ENCODE data around the gene STUB1. TPM values are rescaled to one million over a fixed set of nuclear protein-coding genes. Genes with fewer than 3 reads are reported as not detected.

The STUB1 gene
- total and polyA plus RNA-seq, 10 of the 15 experiments (the other 5 are each of a cell fraction or from before 2014, with no cell fraction given), result 4.2 to 136 (median 67.1) TPM

GRCh38 chr16:674214-674881 is 5.9 kb upstream of the STUB1 start:
- intact Hi-C loops (cut with micrococcal nuclease; ENCODE audit: unreplicated experiment) (no loop called here), in situ Hi-C loops (cut with MboI) (no loop called here)
- 92% methylated on average over 22 of the region's 22 CpGs for WGBS (ENCODE audit: insufficient coverage, insufficient replicate concordance, low lambda C conversion rate, missing lambda C conversion rate)
- Histone ChIP-seq H3K9me3 (replicated peaks; ENCODE audit: control insufficient read depth, insufficient read depth, low read length) (no peaks in the 10 kb centered on the region), H4K20me1 (ENCODE audit: control insufficient read depth, insufficient read depth) (no peaks in the 10 kb centered on the region; the same call in 1 of the 2 replicates), H3K27ac (ENCODE audit: control insufficient read depth, insufficient read depth) (no peak overlapping the region), H2AFZ (ENCODE audit: control insufficient read depth, low read depth, low read length) (no peak overlapping the region), H3K4me3 (no peak overlapping the region), H3K4me2 (ENCODE audit: control insufficient read depth, insufficient read depth) (no peak overlapping the region), H3K9ac (ENCODE audit: control insufficient read depth, insufficient read depth, low read length) (no peak overlapping the region), H3K36me3 (ENCODE audit: control insufficient read depth in 2 of 2, insufficient read depth in 2 of 2, low read length in 1 of 2) (peaks cover 0 to 18% of the 10 kb centered on the region in 2 experiments; a peak in 3 of 4 replicates), H3K79me2 (ENCODE audit: control insufficient read depth, insufficient read depth, low read length) (peaks cover 2% of the 10 kb centered on the region; the same call in 1 of the 2 replicates), H3K27me3 (replicated peaks in 1 of 2; ENCODE audit: control insufficient read depth in 2 of 2, insufficient read depth in 2 of 2, low read length in 1 of 2) (no peaks in the 10 kb centered on the region), H3K4me1 (ENCODE audit: control insufficient read depth, insufficient read depth, low read length) (no peaks in the 10 kb centered on the region)
- FAIRE-seq, result no peak
- DNase-seq (ENCODE audit: low read depth, low spot score), result no peak
- CTCF ChIA-PET, result no interaction called here
- ATAC-seq, result no peak
- RAD21 ChIA-PET (ENCODE audit: unreplicated experiment), result no interaction called here
- TSS peak; percentile 43 for BruUV-seq (replicated peaks)
- POLR2A ChIA-PET, result no interaction called here
- no peak for TF ChIP-seq DPF2 (IDR thresholded peaks at IDR 0.05)
- no peak for TF ChIP-seq USF2 (IDR thresholded peaks at IDR 0.05; ENCODE audit: borderline replicate concordance, low read depth, low read length)
- no peak for TF ChIP-seq CBX3 (IDR thresholded peaks at IDR 0.05; ENCODE audit: borderline replicate concordance, low read depth)
- no peak for TF ChIP-seq POU2F2 (IDR thresholded peaks at IDR 0.05; ENCODE audit: borderline replicate concordance, low read depth, low read length)
- TF ChIP-seq NFIC (IDR thresholded peaks at IDR 0.05; ENCODE audit: low read depth, low read length), result no peak
- TF ChIP-seq BACH1 (IDR thresholded peaks at IDR 0.05; ENCODE audit: borderline replicate concordance), result no peak
- TF ChIP-seq POLR2A (IDR thresholded peaks at IDR 0.05; ENCODE audit: low read depth, low read length), result peak; percentile 21; the same call in 1 of the 2 replicates
- TF ChIP-seq E4F1 (IDR thresholded peaks at IDR 0.05; ENCODE audit: borderline replicate concordance, partially characterized antibody), result no peak
- TF ChIP-seq IKZF1 (conservative IDR thresholded peaks at IDR 0.05), result no peak
- TF ChIP-seq NBN (IDR thresholded peaks at IDR 0.05), result no peak
- TF ChIP-seq NR2C1 (IDR thresholded peaks at IDR 0.05), result no peak
- 0 out of 2 replicates have a peak, but pooled peaks have one; percentile 20 for TF ChIP-seq POLR2AphosphoS5 (IDR thresholded peaks at IDR 0.05; ENCODE audit: low read length)
- SMC1A ChIA-PET (ENCODE audit: uncharacterized antibody, unreplicated experiment), result no interaction called here
